SIG-M5 treated with dmso at 0.1 percent for 504 hours (cell line): ENCODE results near the gene IQGAP1.
A peak's percentile ranks its signal among the peaks of the same experiment; 100 is the strongest.

Source experiments
- DNase-seq: peaks from one replicate; lab custom pipeline; 2025; ENCODE audit not compliant: unreplicated experiment; lab: John Stamatoyannopoulos, UW

Gene IQGAP1

GRCh38 chr15:90365414-90366055 lies 22.5 kb upstream of the IQGAP1 start:
- DNase-seq: no peak

GRCh38 chr15:90367576-90367975 lies 20.5 kb upstream of the IQGAP1 start:
- no peak for DNase-seq

GRCh38 chr15:90375071-90375470 lies 13.0 kb upstream of the IQGAP1 start:
- no peak for DNase-seq

GRCh38 chr15:90376789-90377188 lies 11.3 kb upstream of the IQGAP1 start:
- DNase-seq: no peak

GRCh38 chr15:90379263-90379662 lies 8.8 kb upstream of the IQGAP1 start:
- no peak for DNase-seq

- DNase-seq: no peak
Observed at GRCh38 chr15:90381515-90381914, 6.5 kb upstream of the IQGAP1 start.

- no peak for DNase-seq
Observed at GRCh38 chr15:90382320-90382719, 5.7 kb upstream of the IQGAP1 start.

GRCh38 chr15:90386221-90386620 lies 1.8 kb upstream of the IQGAP1 start:
- DNase-seq: no peak

- peak; percentile 82 for DNase-seq
Observed at GRCh38 chr15:90388462-90389380, 679 bp downstream of the IQGAP1 start.

- DNase-seq: no peak
Observed at GRCh38 chr15:90389513-90389912, 1.5 kb downstream of the IQGAP1 start.

- DNase-seq: no peak
Observed at GRCh38 chr15:90393040-90393439, 5.0 kb downstream of the IQGAP1 start.

GRCh38 chr15:90394074-90394473 lies 6.0 kb downstream of the IQGAP1 start:
- DNase-seq: no peak

- no peak for DNase-seq
Observed at GRCh38 chr15:90394748-90395442, 6.9 kb downstream of the IQGAP1 start.

- DNase-seq: no peak
Observed at GRCh38 chr15:90396321-90396720, 8.3 kb downstream of the IQGAP1 start.

- peak; percentile 42 for DNase-seq
Observed at GRCh38 chr15:90400005-90400758, 12.1 kb downstream of the IQGAP1 start.

- DNase-seq: peak; percentile 98
Observed at GRCh38 chr15:90400759-90401314, 12.8 kb downstream of the IQGAP1 start.

- no peak for DNase-seq
Observed at GRCh38 chr15:90401495-90401894, 13.5 kb downstream of the IQGAP1 start.

GRCh38 chr15:90402223-90402622 lies 14.2 kb downstream of the IQGAP1 start:
- peak; percentile 85 for DNase-seq

- no peak for DNase-seq
Observed at GRCh38 chr15:90402767-90403166, 14.7 kb downstream of the IQGAP1 start.

GRCh38 chr15:90405055-90405607 lies 17.1 kb downstream of the IQGAP1 start:
- no peak for DNase-seq
